RWPE2 (cell line): ENCODE results near the gene RHOT1.

Experiments used
- ATAC-seq: fragments of 200-7000 bp; cut with Tn5 transposase; 3 replicates; pipeline ENCODE4 v1.9.1; 2021; ENCODE audit warnings: low read depth
- DNase-seq: peaks from one replicate; pipeline ENCODE4 v3.0.0-alpha.2; 2020; ENCODE audit warnings: low spot score
- H3K27ac ChIP-seq: fragments of 450-650 bp; 2 replicates; pipeline ENCODE4 v1.5.1; 2017; ENCODE audit warnings: mild to moderate bottlenecking; ENCODE audit not compliant: poor library complexity, severe bottlenecking
- H3K27me3 ChIP-seq: fragments of 250-450 bp; sonication (Bioruptor Pico); 2 replicates; pipeline ENCODE4 v1.5.1; 2021; ENCODE audit warnings: mild to moderate bottlenecking, moderate library complexity; ENCODE audit not compliant: insufficient read depth, poor library complexity, severe bottlenecking
- H3K36me3 ChIP-seq: fragments of 250-450 bp; sonication (Bioruptor Pico); 2 replicates; pipeline ENCODE4 v1.5.1; 2020; ENCODE audit warnings: low read depth, mild to moderate bottlenecking, moderate library complexity
- H3K4me1 ChIP-seq: fragments of 250-450 bp; sonication (Bioruptor Pico); 2 replicates; pipeline ENCODE4 v1.5.1; 2021; ENCODE audit warnings: mild to moderate bottlenecking, moderate library complexity; ENCODE audit not compliant: insufficient read depth, poor library complexity, severe bottlenecking
- H3K4me3 ChIP-seq: fragments of 250-450 bp; sonication (Bioruptor Pico); 2 replicates; pipeline ENCODE4 v1.5.1; 2021; ENCODE audit warnings: mild to moderate bottlenecking, moderate library complexity; ENCODE audit not compliant: severe bottlenecking
- H3K9me3 ChIP-seq: fragments of 250-450 bp; sonication (Bioruptor Pico); 2 replicates; pipeline ENCODE4 v1.5.1; 2021; ENCODE audit warnings: mild to moderate bottlenecking, moderate library complexity; ENCODE audit not compliant: severe bottlenecking
- TF ChIP-seq, protein P1 (sequence below): fragments of 450-650 bp; IDR thresholded peaks from one replicate; pipeline ENCODE4 v1.5.1; 2017; ENCODE audit warnings: mild to moderate bottlenecking, moderate library complexity; ENCODE audit not compliant: poor library complexity, severe bottlenecking

The RHOT1 gene

DNA sequence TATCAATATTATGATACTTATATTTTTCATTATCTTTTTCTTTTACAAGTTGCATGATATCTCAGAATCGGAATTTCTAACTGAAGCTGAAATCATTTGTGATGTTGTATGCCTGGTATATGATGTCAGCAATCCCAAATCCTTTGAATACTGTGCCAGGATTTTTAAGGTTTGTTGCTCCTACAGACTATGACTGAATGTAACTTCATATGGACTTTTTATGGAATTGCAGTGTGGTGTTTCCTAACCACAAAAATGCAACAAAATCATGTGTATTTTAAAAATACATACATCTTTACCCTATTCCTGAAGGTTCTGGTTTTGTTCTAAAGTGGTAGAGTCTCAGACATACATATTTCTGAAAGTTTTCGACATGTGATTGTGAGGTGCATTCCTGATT is 64.6 kb downstream of the RHOT1 start:
- no peak overlapping the region for H3K27ac ChIP-seq
- no peaks in the 10 kb centered on the region for H3K27me3 ChIP-seq
- no peak for ATAC-seq
- TF ChIP-seq, protein P1, sequence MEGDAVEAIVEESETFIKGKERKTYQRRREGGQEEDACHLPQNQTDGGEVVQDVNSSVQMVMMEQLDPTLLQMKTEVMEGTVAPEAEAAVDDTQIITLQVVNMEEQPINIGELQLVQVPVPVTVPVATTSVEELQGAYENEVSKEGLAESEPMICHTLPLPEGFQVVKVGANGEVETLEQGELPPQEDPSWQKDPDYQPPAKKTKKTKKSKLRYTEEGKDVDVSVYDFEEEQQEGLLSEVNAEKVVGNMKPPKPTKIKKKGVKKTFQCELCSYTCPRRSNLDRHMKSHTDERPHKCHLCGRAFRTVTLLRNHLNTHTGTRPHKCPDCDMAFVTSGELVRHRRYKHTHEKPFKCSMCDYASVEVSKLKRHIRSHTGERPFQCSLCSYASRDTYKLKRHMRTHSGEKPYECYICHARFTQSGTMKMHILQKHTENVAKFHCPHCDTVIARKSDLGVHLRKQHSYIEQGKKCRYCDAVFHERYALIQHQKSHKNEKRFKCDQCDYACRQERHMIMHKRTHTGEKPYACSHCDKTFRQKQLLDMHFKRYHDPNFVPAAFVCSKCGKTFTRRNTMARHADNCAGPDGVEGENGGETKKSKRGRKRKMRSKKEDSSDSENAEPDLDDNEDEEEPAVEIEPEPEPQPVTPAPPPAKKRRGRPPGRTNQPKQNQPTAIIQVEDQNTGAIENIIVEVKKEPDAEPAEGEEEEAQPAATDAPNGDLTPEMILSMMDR, result no peak
- DNase-seq, result no peak
- no peaks in the 10 kb centered on the region for H3K4me1 ChIP-seq
- peaks cover 51% of the 10 kb centered on the region for H3K36me3 ChIP-seq
- no peak overlapping the region for H3K4me3 ChIP-seq
- H3K9me3 ChIP-seq, result no peaks in the 10 kb centered on the region

DNA sequence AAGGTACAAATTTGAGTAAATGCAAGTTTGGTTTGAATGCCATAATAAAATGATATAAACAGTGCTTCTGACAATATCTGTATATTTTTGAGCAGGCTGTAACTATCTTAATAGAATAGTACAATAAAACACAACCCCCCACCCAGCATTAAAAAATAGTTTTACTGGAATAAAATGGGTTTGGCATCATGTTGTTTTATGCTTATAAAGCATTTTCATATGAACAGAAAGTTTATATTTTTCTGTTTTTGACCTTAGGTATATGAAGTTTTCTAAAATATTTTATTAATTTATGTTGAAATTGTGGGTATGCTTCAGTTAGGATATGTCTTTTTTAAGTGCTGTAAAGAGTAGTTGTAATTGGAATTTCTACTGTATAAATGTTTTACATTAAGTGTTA is 66.1 kb downstream of the RHOT1 start:
- Histone ChIP-seq H3K4me3 (no peak overlapping the region), H3K36me3 (peaks cover 39% of the 10 kb centered on the region), H3K27ac (no peak overlapping the region), H3K27me3 (no peaks in the 10 kb centered on the region), H3K4me1 (no peaks in the 10 kb centered on the region), H3K9me3 (no peaks in the 10 kb centered on the region)
- TF ChIP-seq, protein P1, result no peak
- ATAC-seq, result no peak
- no peak for DNase-seq

DNA sequence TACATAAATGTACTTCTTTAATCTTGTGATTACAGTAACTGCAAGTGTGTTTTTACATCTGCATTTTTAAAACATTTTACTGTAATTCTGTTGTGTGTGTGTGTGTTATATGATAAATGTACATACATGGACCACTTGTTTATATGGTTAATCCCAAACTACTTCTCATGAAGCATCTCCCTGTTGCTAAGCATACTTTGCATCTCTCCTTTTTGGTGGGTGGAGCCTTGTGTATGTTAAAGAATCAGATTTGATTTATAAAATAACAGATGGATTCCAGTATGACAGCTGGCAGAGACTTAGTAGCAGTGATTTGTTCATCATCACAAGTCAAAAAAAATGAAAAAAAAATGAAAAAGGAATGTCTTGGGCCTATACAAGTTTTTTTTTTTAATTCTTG is 67.3 kb downstream of the RHOT1 start:
- Histone ChIP-seq H3K27ac (no peak overlapping the region), H3K36me3 (peaks cover 31% of the 10 kb centered on the region), H3K9me3 (no peaks in the 10 kb centered on the region), H3K27me3 (no peaks in the 10 kb centered on the region), H3K4me1 (no peaks in the 10 kb centered on the region), H3K4me3 (no peak overlapping the region)
- ATAC-seq (no peak), DNase-seq (no peak)
- TF ChIP-seq, protein P1, result no peak

DNA sequence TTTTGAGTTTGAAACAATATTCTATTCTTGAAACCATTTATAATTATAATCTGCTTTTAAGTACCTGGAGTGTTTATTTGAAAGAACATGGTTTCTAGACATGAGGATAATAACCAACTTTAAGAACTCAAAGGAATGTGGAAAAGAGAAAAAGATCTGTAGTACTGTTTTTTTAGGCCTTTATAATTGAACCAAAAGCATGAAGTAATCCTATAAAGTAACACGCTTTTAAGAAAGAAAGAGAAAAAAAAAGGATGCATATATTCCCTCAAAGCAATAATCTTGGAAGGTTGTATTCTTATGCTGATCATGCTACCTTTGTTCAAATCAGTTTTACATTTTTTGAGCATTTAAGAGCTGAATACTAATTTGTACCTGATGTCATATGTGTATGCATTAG is 69.4 kb downstream of the RHOT1 start:
- no peak for DNase-seq
- H3K9me3 ChIP-seq, result no peaks in the 10 kb centered on the region
- H3K4me1 ChIP-seq, result no peaks in the 10 kb centered on the region
- H3K27ac ChIP-seq, result no peak overlapping the region
- TF ChIP-seq, protein P1, result no peak
- H3K36me3 ChIP-seq, result peaks cover 28% of the 10 kb centered on the region
- ATAC-seq, result no peak
- H3K27me3 ChIP-seq, result no peaks in the 10 kb centered on the region
- H3K4me3 ChIP-seq, result no peak overlapping the region

DNA sequence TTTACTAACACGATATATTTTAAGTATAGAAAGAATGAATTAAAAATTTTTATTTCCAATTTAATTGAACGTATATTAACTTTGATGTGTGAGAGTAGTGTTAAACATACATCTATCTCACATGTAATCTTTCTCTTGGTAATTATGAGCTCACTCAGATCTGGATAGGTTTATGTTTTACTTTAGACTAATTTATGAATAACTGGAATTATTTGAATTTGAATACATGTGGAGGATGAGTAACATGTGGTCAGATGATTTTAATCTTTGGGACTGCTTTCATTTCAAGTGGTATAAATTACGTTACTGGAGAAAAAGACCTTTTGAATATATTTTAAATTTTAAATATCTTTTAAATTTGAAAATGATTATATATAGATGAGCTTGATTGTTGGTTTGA is 73.4 kb downstream of the RHOT1 start:
- no peak overlapping the region for H3K27ac ChIP-seq
- TF ChIP-seq, protein P1, result no peak
- no peak for ATAC-seq
- H3K36me3 ChIP-seq, result peaks cover 8% of the 10 kb centered on the region
- H3K9me3 ChIP-seq, result no peaks in the 10 kb centered on the region
- no peak overlapping the region for H3K4me3 ChIP-seq
- H3K4me1 ChIP-seq, result no peaks in the 10 kb centered on the region
- no peak for DNase-seq
- no peaks in the 10 kb centered on the region for H3K27me3 ChIP-seq
